ENCODE results near the gene ADAMTS19.

The ADAMTS19 gene

DNA sequence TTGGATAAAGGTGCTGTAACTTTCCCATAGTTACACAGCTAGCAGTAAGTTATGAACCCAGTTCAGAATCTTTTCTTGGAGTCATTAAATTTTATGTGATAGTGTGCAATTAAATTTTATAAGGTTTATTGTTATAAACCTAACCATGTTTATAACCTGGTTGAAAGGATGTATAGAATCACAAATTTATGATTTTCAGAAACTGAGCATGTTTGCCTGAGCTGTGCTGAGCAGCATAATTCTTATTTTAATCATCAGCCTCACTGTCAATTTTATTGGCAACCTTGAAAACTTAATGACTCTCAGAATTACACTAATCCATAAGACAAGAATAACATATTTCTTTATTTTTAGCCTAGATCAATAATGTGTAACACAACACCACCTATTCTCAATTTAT, 46.9 kb downstream of the ADAMTS19 start:
- Histone ChIP-seq H3K79me2 (ENCODE audit: insufficient read depth, low read length) (no peaks in the 10 kb centered on the region), H3K4me2 (ENCODE audit: low read length) (no peak overlapping the region), H2AFZ (ENCODE audit: low read length) (no peak overlapping the region), H3K27ac (ENCODE audit: low read depth, low read length, poor library complexity, severe bottlenecking) (no peak overlapping the region), H3K36me3 (ENCODE audit: insufficient read depth, low read length) (no peaks in the 10 kb centered on the region), H3K4me1 (ENCODE audit: insufficient read depth, low read length, severe bottlenecking) (peaks cover 7% of the 10 kb centered on the region), H4K20me1 (ENCODE audit: insufficient read depth, low read length) (no peaks in the 10 kb centered on the region), H3K9ac (ENCODE audit: low read length) (no peak overlapping the region), H3F3A (ENCODE audit: insufficient read depth, low read length) (no peaks in the 10 kb centered on the region), H3K27me3 (ENCODE audit: insufficient read depth, low read length) (no peaks in the 10 kb centered on the region), H3K9me3 (ENCODE audit: low read length) (no peaks in the 10 kb centered on the region), H3K9me2 (ENCODE audit: low read depth, low read length) (no peaks in the 10 kb centered on the region), H3K4me3 (ENCODE audit: low read depth, low read length, poor library complexity, severe bottlenecking) (no peak overlapping the region)
- TF ChIP-seq, protein P1, sequence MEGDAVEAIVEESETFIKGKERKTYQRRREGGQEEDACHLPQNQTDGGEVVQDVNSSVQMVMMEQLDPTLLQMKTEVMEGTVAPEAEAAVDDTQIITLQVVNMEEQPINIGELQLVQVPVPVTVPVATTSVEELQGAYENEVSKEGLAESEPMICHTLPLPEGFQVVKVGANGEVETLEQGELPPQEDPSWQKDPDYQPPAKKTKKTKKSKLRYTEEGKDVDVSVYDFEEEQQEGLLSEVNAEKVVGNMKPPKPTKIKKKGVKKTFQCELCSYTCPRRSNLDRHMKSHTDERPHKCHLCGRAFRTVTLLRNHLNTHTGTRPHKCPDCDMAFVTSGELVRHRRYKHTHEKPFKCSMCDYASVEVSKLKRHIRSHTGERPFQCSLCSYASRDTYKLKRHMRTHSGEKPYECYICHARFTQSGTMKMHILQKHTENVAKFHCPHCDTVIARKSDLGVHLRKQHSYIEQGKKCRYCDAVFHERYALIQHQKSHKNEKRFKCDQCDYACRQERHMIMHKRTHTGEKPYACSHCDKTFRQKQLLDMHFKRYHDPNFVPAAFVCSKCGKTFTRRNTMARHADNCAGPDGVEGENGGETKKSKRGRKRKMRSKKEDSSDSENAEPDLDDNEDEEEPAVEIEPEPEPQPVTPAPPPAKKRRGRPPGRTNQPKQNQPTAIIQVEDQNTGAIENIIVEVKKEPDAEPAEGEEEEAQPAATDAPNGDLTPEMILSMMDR (IDR thresholded peaks at IDR 0.05; ENCODE audit: low read length): no peak
- TF ChIP-seq EZH2 (IDR thresholded peaks at IDR 0.05; ENCODE audit: borderline replicate concordance, low read length): no peak

DNA sequence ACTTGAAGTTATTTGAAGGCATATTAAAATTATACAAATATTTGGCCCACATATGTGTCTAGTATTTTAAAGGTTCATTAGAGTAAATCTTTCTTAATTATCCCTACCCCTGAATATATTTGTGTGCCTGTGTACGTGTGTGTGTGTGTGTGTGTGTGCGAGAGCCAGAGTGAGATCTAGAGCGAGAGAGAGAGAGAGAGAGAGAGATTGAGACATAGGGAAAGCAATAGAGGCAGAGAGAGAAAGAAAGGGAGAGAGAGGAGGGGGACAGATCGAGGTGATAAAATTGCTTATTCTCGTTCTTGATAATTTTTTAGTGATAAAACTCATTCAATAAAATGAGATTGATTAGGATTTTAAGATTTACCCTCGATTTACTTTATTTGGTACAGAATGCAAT, 47.4 kb downstream of the ADAMTS19 start:
- Histone ChIP-seq H3F3A (ENCODE audit: insufficient read depth, low read length) (no peaks in the 10 kb centered on the region), H3K4me2 (ENCODE audit: low read length) (no peak overlapping the region), H3K9me2 (ENCODE audit: low read depth, low read length) (no peaks in the 10 kb centered on the region), H3K79me2 (ENCODE audit: insufficient read depth, low read length) (no peaks in the 10 kb centered on the region), H3K4me3 (ENCODE audit: low read depth, low read length, poor library complexity, severe bottlenecking) (no peak overlapping the region), H3K27ac (ENCODE audit: low read depth, low read length, poor library complexity, severe bottlenecking) (no peak overlapping the region), H3K4me1 (ENCODE audit: insufficient read depth, low read length, severe bottlenecking) (peaks cover 1% of the 10 kb centered on the region), H3K27me3 (ENCODE audit: insufficient read depth, low read length) (no peaks in the 10 kb centered on the region), H2AFZ (ENCODE audit: low read length) (peak overlapping the region; percentile 79; the same call in 1 of the 2 replicates), H3K36me3 (ENCODE audit: insufficient read depth, low read length) (no peaks in the 10 kb centered on the region), H3K9ac (ENCODE audit: low read length) (no peak overlapping the region), H4K20me1 (ENCODE audit: insufficient read depth, low read length) (no peaks in the 10 kb centered on the region), H3K9me3 (ENCODE audit: low read length) (no peaks in the 10 kb centered on the region)
- TF ChIP-seq EZH2 (IDR thresholded peaks at IDR 0.05; ENCODE audit: borderline replicate concordance, low read length): no peak
- TF ChIP-seq, protein P1 (IDR thresholded peaks at IDR 0.05; ENCODE audit: low read length): no peak

DNA sequence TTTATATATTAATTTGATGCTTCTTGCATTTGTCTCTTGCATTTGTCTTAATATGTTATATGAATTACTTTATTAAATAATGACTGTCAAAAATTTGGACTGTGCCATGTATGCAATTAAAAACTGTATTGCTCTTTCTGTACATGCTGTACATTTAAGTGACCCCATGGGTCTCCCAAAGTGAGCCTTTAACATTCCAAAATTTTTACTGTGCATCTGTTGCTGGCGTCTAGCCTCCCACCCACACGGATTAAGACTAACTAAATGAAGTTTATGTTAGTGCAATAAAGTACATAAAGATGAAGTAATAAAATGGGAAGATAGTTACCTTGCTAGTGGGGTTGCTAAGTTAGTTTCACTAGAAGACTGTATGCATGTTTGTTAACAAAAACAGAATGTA, 48.5 kb downstream of the ADAMTS19 start:
- H3K27me3 ChIP-seq (ENCODE audit: insufficient read depth, low read length): no peaks in the 10 kb centered on the region
- peak overlapping the region; percentile 9; the same call in 1 of the 2 replicates for H2AFZ ChIP-seq (ENCODE audit: low read length)
- H3K79me2 ChIP-seq (ENCODE audit: insufficient read depth, low read length): no peaks in the 10 kb centered on the region
- H3K9me2 ChIP-seq (ENCODE audit: low read depth, low read length): no peaks in the 10 kb centered on the region
- no peaks in the 10 kb centered on the region for H3K4me1 ChIP-seq (ENCODE audit: insufficient read depth, low read length, severe bottlenecking)
- no peak overlapping the region for H3K27ac ChIP-seq (ENCODE audit: low read depth, low read length, poor library complexity, severe bottlenecking)
- H3K36me3 ChIP-seq (ENCODE audit: insufficient read depth, low read length): no peaks in the 10 kb centered on the region
- no peak overlapping the region for H3K4me3 ChIP-seq (ENCODE audit: low read depth, low read length, poor library complexity, severe bottlenecking)
- no peak overlapping the region for H3K9ac ChIP-seq (ENCODE audit: low read length)
- no peak for TF ChIP-seq EZH2 (IDR thresholded peaks at IDR 0.05; ENCODE audit: borderline replicate concordance, low read length)
- TF ChIP-seq, protein P1 (IDR thresholded peaks at IDR 0.05; ENCODE audit: low read length): no peak
- no peaks in the 10 kb centered on the region for H3K9me3 ChIP-seq (ENCODE audit: low read length)
- H3K4me2 ChIP-seq (ENCODE audit: low read length): no peak overlapping the region
- H4K20me1 ChIP-seq (ENCODE audit: insufficient read depth, low read length): no peaks in the 10 kb centered on the region
- H3F3A ChIP-seq (ENCODE audit: insufficient read depth, low read length): no peaks in the 10 kb centered on the region

Measured in OCI-LY1 (cell line).